NK-92 treated with Interleukin-12 subunit alpha and Interleukin-12 subunit beta, amount 100 ng/mL, for 24 hours (cell line): ENCODE data around the gene PGGT1B.
"Not testable (repeated sequence)": the region's sequence is repeated elsewhere in the genome, so short reads cannot be mapped to it uniquely, and the experiment has no call there.

Experiments
- DNase-seq: peaks from one replicate; lab custom pipeline; 2025; lab: John Stamatoyannopoulos, UW

The PGGT1B gene

DNA sequence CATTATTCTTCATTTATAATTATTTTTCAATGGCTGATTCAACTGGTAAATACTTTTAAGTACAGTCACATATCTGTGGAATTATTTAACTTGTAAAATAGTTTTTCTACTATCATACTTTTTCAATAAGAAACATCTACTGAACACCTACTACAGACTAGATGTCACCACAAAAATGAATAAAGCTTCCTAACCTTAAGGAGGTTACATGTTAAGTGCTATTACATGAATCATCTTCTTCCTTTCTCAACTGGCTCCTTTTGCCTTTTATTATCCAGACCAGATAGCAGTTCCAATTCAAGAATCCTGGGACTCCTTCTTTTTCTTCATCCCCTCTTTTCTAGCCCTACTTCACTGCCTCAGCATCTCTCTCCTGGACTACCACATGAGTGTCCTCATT is 4.7 kb downstream of the PGGT1B start:
- no peak for DNase-seq

GRCh38 chr5:115249379-115249778 is 13.3 kb downstream of the PGGT1B start:
- DNase-seq = not testable (repeated sequence)

- DNase-seq = no peak
These were observed 16.2 kb downstream of the PGGT1B start for GRCh38 chr5:115246361-115246991.

- DNase-seq = no peak
These were observed 19.3 kb downstream of the PGGT1B start for GRCh38 chr5:115243412-115243811.

DNA sequence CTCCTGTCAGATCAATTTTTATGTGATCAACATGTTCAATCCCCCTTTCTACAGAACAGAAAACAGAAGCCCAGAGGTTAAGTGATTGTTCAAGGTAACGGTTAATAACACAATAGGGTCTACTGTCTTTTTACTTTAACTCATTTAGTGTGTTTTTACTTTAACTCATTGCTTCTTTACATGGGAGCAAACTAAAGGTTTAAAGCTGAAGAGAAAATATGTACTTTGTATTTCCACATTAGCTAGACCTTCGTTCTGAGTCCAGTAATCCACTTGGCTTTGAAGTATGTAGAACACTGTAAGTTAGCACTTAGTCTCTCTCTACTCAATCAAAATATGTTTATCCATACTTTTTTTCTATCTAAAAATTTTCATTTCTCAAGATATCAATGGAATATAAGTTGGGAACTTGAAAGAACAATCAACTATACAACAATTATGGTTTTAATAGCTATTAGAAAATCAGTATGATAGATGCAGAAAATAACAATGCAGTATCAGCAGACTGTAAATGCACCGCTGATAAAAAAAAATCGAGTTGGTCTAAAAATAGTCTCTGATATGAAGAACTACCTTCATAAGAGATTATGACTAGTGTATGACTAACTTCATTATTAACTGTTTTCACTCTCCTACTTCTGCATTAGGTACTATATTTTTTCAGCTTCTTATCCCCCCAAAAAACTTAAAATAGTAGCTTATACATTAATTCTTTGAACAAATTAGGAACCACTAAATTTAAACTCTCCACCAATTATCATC is 20.6 kb downstream of the PGGT1B start:
- no peak for DNase-seq

- DNase-seq = no peak
These were observed 25.6 kb downstream of the PGGT1B start for GRCh38 chr5:115237066-115237465.

GRCh38 chr5:115236599-115236998 is 26.1 kb downstream of the PGGT1B start:
- DNase-seq = no peak

- no peak for DNase-seq
These were observed 31.1 kb downstream of the PGGT1B start for GRCh38 chr5:115231598-115231997.

DNA sequence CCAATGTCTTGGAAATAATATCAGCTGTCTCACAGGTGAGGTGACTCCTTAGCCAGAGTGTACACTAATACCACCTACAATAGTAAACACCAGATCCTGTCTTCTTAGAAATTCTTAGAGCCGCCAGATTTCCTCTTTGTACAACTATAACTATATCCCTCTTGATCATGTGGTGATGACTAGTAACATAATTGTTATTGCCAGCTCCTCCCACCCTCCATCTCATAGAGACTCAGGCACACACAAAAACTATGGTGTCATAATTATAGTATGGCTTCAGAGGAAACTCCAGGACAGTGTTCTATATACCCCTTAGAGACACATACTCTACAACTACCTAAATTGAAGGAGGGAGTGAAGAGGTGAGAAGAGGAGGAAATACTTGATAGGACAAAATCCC is 33.1 kb downstream of the PGGT1B start:
- no peak for DNase-seq

GRCh38 chr5:115227281-115227680 is 35.4 kb downstream of the PGGT1B start:
- no peak for DNase-seq

DNA sequence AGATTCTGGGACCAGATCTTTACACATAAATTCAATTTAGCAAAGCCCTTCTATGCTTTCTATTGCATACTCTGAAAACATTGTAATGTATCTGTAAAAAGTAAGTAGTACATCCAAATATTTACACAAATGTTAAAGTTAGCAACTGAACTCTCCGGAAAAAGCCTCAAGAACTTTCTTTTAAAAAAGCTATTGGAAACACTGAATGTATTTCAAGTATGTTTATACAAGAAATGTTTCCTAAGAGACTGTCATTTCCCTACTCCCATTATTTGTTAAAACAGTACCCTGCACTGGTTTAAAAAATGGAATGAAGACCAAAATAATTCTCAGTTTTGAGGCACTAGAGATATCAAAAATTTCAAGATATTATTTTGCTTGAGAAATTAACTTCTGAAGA is 48.1 kb downstream of the PGGT1B start:
- DNase-seq = no peak

DNA sequence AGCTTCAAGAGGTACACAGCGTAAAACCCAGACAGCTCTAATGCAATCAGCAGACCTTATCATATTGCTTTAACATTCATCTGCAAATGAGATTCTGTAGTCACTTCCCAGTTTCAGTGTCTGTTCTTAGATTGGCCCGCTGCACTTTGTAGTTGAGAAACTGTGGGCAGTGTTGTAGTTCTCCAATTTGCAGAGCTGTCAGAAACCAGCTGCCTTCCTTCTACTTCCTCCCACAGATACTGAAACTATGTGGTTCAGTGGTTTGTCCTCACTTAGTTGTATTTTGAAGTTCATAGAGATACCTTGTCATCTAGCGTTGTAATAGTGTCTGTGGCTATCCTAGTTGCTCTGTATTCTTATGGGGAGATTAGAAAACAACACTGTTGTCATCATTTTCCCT is 53.4 kb downstream of the PGGT1B start:
- no peak for DNase-seq

- DNase-seq = no peak
These were observed 59.7 kb downstream of the PGGT1B start for GRCh38 chr5:115202952-115203351.

GRCh38 chr5:115196161-115196560 is 66.5 kb downstream of the PGGT1B start:
- no peak for DNase-seq

GRCh38 chr5:115194676-115195075 is 68.0 kb downstream of the PGGT1B start:
- no peak for DNase-seq

DNA sequence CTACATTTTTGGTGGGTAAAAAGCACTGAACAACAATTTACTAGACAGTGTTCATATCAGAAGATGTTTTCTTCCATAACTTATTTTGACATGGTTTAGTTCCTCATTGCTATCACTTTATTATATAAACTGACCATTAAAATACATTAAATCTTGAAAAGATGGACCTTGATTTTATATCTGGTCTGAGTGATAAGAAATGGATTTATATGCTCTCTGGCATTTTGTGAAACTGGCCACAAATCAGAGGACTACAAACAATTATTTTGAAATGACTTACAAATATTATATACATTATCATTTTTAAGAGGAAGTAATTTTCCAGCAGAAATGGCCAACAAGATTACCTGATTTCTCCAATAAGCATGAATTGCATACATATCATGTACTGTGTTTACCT is 69.4 kb downstream of the PGGT1B start:
- no peak for DNase-seq

DNA sequence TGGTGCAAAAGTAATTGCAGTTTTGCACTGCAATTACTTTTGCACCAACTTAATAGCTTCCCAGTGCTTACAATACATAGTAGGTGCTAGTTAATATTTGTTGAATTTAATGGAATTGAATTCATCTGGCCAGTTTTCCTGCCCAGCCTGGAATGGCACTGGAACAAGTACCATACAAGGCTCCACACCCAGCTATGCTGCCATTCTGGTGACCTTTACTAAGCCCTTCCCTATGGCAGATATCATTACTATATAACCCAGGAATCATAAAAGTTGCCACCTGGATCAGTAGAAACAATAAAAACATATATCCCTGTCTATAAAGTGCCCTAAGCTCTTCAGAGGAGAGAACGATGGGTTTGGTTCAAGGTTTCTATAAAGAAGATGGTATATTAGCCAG is 70.6 kb downstream of the PGGT1B start:
- no peak for DNase-seq

GRCh38 chr5:115191474-115192031 is 71.1 kb downstream of the PGGT1B start:
- no peak for DNase-seq

GRCh38 chr5:115190388-115190787 is 72.3 kb downstream of the PGGT1B start:
- no peak for DNase-seq

DNA sequence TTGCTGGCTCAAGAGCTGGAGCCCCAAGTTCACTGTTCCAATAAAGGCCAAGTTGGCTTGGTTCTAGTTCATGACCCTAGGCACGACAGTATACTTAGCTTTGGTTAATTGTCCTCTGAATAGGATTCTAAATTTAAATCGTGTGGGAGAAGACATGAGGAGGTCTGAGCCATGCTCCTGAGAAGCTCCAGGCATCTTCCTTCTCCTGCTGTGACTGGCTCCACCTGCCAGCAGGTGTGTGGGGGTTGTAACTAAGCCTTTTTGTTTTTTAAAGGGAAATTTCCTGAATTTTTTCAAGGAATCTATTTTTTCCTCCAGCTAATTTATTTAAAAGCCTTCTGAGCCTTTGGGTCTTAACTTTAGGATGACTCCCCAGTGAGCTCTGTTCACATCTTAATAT is 72.8 kb downstream of the PGGT1B start:
- DNase-seq = no peak

GRCh38 chr5:115186794-115187193 is 75.9 kb downstream of the PGGT1B start:
- DNase-seq = no peak

- DNase-seq = no peak
These were observed 77.9 kb downstream of the PGGT1B start for GRCh38 chr5:115184770-115185169.

- no peak for DNase-seq
These were observed 80.9 kb downstream of the PGGT1B start for GRCh38 chr5:115181757-115182156.
